Measurements from ENCODE around the gene NETO2.

NETO2 gene

DNA sequence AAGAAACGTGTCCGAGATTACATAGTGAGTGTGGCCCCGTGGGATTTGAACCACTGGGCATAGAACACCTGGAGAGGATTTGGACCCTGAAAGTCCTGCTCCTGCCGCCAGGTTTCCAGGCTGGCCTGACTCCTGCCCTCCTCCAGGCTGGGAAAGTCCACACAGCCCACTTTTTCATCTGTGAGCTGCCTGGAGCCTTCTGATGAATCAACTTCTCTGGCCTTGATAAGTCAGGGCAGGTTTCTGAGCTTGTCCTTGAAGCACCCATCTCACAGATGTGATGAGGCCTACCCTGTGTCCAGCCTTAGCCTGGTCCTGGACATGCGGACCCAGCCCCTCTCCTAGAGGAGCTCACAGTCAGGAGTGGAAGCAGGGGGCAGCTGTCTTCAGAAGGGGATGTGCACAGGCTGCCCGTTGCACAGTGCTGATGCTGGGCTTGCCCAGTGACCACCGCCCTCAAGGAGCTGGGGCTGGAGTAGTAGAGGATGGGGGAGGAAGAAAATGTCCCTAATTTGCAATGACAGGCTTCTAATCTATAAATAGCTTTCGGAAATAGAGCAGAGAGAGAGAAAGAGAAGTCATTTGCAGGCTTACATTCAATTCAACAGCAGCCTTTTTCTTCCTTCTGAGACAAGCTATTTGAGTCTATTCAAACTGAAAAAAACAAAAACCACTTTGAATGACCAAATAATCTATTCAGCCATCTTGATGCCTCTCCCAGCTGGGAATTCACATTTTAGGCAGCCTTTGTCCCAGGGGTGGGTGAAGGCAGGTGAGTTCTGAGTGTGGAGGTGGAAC lies 96.8 kb downstream of the NETO2 start:
- no peak for DNase-seq (ENCODE audit: low read depth)

- no peak for DNase-seq (ENCODE audit: low read depth)
Measured at GRCh38 chr16:47045459-47045858, 98.3 kb downstream of the NETO2 start.

DNA sequence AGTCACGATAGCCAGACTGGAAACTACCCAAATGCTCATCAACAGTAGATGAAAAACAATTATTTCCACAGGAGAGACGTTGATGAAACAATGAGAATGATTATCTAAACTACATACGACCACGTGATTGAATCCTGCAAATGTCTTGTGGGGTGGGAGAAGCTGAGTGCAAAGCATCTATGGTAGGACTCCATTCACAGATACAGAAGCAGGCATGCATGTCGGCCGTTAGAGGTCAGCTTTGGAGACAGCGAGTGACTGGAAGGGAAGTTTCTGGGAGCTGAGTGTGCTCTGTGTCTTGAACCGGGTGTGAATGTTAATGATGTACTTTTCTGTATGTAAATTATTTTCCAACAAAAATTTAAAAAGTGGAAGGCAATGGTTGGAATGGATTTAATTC lies 98.7 kb downstream of the NETO2 start:
- no peak for DNase-seq (ENCODE audit: low read depth)

DNA sequence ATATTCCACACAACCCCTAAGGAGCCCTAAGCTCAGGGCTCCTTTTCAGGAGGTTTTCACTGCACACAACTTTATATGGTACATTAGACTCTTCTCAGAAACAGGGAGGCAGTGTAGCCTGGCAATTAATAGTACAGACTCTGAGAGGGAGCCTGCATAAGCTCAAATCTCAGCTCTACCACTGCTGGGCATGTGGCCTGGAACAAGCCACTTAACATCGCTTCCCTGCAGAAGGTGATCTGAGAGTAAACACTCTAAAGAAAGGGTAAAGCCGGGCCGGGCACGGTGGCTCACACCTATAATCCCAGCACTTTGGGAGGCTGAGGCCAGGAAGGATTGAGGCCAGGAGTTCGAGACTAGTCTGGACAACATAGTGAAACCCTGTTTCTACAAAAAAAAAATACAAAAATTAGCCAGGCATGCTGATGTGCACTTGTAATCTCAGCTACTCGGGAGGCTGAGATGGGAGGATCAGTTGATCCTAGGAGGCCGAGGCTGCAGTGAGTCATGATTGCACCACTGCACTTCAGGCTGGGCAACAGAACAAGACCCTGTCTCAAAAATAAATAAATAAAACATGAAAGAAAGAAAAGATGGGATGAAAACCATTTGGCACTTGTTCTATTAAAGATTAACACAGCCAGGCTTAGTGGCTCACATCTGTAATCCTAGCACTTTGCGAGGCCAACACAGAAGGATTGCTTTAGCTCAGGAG lies 99.6 kb downstream of the NETO2 start:
- DNase-seq (ENCODE audit: low read depth) = no peak

DNA sequence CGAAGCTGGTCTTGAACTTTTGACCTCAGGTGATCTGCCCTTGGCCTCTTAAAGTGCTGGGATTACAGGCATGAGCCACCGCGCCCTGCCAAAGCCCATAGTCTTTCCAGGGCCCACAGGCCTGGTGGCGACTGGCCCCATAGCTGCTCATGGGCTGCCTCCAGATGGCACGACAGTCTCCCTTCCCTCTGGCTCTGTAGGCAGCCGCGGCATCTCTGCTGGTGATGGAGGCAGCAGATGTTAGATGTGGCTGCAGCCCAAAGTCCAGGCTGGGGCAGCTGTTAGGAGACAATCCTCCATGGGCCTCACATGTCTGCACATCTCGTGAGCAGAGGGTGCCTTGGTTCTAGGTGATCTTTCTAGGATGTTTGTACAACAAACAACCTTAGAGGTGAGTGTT lies 100.5 kb downstream of the NETO2 start:
- no peak for DNase-seq (ENCODE audit: low read depth)

- DNase-seq (ENCODE audit: low read depth) = peak; percentile 27
Measured at GRCh38 chr16:47037746-47038458, 105.8 kb downstream of the NETO2 start.

GRCh38 chr16:47037396-47037745 lies 106.4 kb downstream of the NETO2 start:
- no peak for DNase-seq (ENCODE audit: low read depth)

GRCh38 chr16:47036201-47036600 lies 107.5 kb downstream of the NETO2 start:
- no peak for DNase-seq (ENCODE audit: low read depth)

DNA sequence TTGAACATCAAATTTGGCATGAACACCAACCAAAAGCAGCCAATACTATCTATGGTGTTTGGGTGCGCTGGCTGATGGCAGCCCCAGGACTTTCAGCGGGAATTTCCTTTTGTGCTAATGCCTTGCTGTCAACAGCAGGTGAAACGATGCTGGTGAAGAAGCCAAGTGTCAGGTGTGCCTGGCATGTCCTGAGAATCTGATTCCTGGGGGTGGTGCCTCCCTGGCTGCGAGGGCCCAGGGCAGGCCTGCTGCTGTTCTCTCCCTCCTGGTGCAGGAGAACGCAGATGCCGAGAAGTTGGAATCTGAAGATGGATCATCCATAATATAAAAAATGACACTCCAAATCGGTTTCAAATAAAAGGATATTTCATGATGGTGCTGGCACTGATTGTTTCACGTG lies 108.3 kb downstream of the NETO2 start:
- DNase-seq (ENCODE audit: low read depth) = no peak

GRCh38 chr16:47034455-47034854 lies 109.3 kb downstream of the NETO2 start:
- no peak for DNase-seq (ENCODE audit: low read depth)

GRCh38 chr16:47033176-47033575 lies 110.6 kb downstream of the NETO2 start:
- no peak for DNase-seq (ENCODE audit: low read depth)

DNA sequence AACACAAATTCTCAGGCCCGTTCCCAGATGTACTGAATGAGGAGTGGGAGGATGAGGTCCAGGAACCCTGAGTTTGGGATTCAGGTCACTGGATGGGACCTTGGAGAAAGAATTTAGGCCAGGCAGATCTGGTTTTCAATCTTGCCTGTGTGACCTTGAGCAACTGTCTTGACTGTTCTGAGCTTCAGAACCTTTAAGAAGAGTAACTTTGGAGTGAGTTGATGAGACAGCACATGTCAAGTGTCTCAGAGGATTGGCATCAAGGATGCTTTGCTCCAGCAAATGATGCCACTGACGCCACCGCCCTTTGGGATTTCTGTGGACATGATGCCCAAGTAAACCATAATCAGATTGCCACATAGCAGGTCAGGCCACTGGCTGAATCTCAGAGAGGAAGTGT lies 114.0 kb downstream of the NETO2 start:
- no peak for DNase-seq (ENCODE audit: low read depth)

- no peak for DNase-seq (ENCODE audit: low read depth)
Measured at GRCh38 chr16:47028767-47029377, 114.9 kb downstream of the NETO2 start.

Data from fibroblast of the conjunctiva (primary cell).